ENCODE measurements around the gene GGT5. TPM values are rescaled to one million over a fixed set of nuclear protein-coding genes. Genes with fewer than 3 reads are reported as not detected.

GGT5 gene
- total and polyA plus RNA-seq, 3 experiments from 2014 or later: not detected

DNA sequence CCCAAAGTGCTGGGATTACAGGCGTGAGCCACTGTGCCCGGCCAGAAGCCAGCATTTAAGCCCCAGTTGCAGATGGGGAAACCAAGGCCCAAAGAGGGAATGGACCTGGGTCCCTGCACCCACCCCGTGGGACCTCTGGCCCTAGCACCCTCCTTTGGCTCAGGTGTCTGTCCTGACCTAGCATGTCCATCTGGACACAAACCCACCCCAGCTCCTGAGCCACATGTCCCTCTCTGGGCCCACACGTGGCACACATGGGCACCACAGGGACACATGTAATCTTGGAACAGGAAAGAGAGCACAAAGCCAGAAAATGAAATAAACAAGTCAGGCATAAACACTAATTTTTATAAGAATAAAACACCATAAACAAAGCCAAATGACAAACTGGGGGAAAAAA lies 9.6 kb downstream of the GGT5 start:
- Histone ChIP-seq H3K9me3 (ENCODE audit: low read length) (no peaks in the 10 kb centered on the region), H3K27me3 (ENCODE audit: insufficient read depth, low read length, poor library complexity, severe bottlenecking) (no peaks in the 10 kb centered on the region), H3K36me3 (ENCODE audit: insufficient read depth, low read length) (no peaks in the 10 kb centered on the region), H3K4me1 (ENCODE audit: insufficient read depth, low read length) (no peaks in the 10 kb centered on the region), H3K27ac (ENCODE audit: low read depth, low read length) (no peak overlapping the region), H3K4me3 (ENCODE audit: low read length) (no peak overlapping the region)
- Mint-ChIP-seq H3K4me1 (peaks cover 0 to 3% (median 3%) of the 10 kb centered on the region in 3 donors), H3K36me3 (no peaks in the 10 kb centered on the region), H3K9me3 (no peaks in the 10 kb centered on the region), H3K4me3 (no peak overlapping the region), H3K27me3 (no peaks in the 10 kb centered on the region), H3K27ac (no peak overlapping the region)
- ChIA-PET CTCF (no interaction called here), POLR2A (no interaction called here)
- no peak for DNase-seq

- H3K9me3 ChIP-seq (ENCODE audit: low read length): no peaks in the 10 kb centered on the region
- no peak overlapping the region for H3K4me3 ChIP-seq (ENCODE audit: low read length)
- ChIA-PET POLR2A (no interaction called here), CTCF (interaction anchor here (1.0 to 1.3 kb wide), 2 partner anchors 24 to 99 kb away, joined by 3 read pairs; no protein-coding TSS in a partner anchor)
- Mint-ChIP-seq H3K36me3 (no peaks in the 10 kb centered on the region), H3K4me3 (no peak overlapping the region), H3K9me3 (no peaks in the 10 kb centered on the region), H3K27ac (peak overlapping the region in 1 of 8 donors; percentile 72), H3K4me1 (peaks cover 0 to 3% (median 0%) of the 10 kb centered on the region in 3 donors), H3K27me3 (no peaks in the 10 kb centered on the region)
- H3K27ac ChIP-seq (ENCODE audit: low read depth, low read length): no peak overlapping the region
- H3K36me3 ChIP-seq (ENCODE audit: insufficient read depth, low read length): no peaks in the 10 kb centered on the region
- DNase-seq: no peak
- no peaks in the 10 kb centered on the region for H3K4me1 ChIP-seq (ENCODE audit: insufficient read depth, low read length)
- no peaks in the 10 kb centered on the region for H3K27me3 ChIP-seq (ENCODE audit: insufficient read depth, low read length, poor library complexity, severe bottlenecking)
Observed at GRCh38 chr22:24233816-24234215, 11.1 kb downstream of the GGT5 start.

- Mint-ChIP-seq H3K27ac (no peak overlapping the region), H3K4me1 (peaks cover 0 to 3% (median 0%) of the 10 kb centered on the region in 3 donors), H3K9me3 (no peaks in the 10 kb centered on the region), H3K27me3 (no peaks in the 10 kb centered on the region), H3K4me3 (no peak overlapping the region), H3K36me3 (no peaks in the 10 kb centered on the region)
- CTCF ChIA-PET: interaction anchor here (1.0 kb wide), 1 partner anchor 23 kb away, joined by 3 read pairs; no protein-coding TSS in a partner anchor
- no peaks in the 10 kb centered on the region for H3K36me3 ChIP-seq (ENCODE audit: insufficient read depth, low read length)
- POLR2A ChIA-PET: no interaction called here
- H3K4me1 ChIP-seq (ENCODE audit: insufficient read depth, low read length): no peaks in the 10 kb centered on the region
- H3K4me3 ChIP-seq (ENCODE audit: low read length): no peak overlapping the region
- no peak for DNase-seq
- H3K27ac ChIP-seq (ENCODE audit: low read depth, low read length): no peak overlapping the region
- no peaks in the 10 kb centered on the region for H3K27me3 ChIP-seq (ENCODE audit: insufficient read depth, low read length, poor library complexity, severe bottlenecking)
- no peaks in the 10 kb centered on the region for H3K9me3 ChIP-seq (ENCODE audit: low read length)
Observed at GRCh38 chr22:24233235-24233634, 11.6 kb downstream of the GGT5 start.

GRCh38 chr22:24232725-24233124 lies 12.2 kb downstream of the GGT5 start:
- Mint-ChIP-seq H3K27me3 (no peaks in the 10 kb centered on the region), H3K27ac (no peak overlapping the region), H3K4me3 (no peak overlapping the region), H3K36me3 (no peaks in the 10 kb centered on the region), H3K4me1 (peaks cover 0 to 3% (median 0%) of the 10 kb centered on the region in 3 donors), H3K9me3 (no peaks in the 10 kb centered on the region)
- Histone ChIP-seq H3K27ac (ENCODE audit: low read depth, low read length) (no peak overlapping the region), H3K4me1 (ENCODE audit: insufficient read depth, low read length) (no peaks in the 10 kb centered on the region), H3K27me3 (ENCODE audit: insufficient read depth, low read length, poor library complexity, severe bottlenecking) (no peaks in the 10 kb centered on the region), H3K4me3 (ENCODE audit: low read length) (no peak overlapping the region), H3K36me3 (ENCODE audit: insufficient read depth, low read length) (no peaks in the 10 kb centered on the region), H3K9me3 (ENCODE audit: low read length) (no peaks in the 10 kb centered on the region)
- ChIA-PET POLR2A (no interaction called here), CTCF (interaction anchor here (1.1 to 2.6 kb wide), 2 partner anchors 10 to 99 kb away, joined by 3 to 9 read pairs; no protein-coding TSS in a partner anchor)
- DNase-seq: no peak

DNA sequence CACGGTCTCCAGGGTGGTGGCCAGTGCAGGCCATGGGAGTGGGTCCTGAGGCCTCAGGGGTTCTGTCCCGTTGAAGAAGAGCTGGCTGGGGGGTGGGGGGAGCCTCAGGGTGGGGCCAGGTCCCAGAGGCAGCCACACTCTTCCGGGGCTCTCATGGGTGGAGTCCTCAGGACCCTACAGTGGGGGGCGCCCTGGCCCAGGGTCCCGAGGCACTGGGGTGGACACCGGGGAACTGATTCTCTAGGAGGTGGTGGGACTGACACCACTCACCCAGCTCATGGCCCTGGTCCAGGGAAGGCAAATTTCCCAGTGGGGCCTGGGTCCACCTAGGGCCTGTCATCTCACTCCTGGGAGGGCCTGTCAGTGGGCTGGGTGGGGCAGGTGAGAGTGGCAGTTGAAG lies 12.8 kb downstream of the GGT5 start:
- H3K27ac Mint-ChIP-seq: no peak overlapping the region
- no peaks in the 10 kb centered on the region for H3K9me3 Mint-ChIP-seq
- ChIA-PET POLR2A (no interaction called here), CTCF (interaction anchor here (1.1 to 2.6 kb wide), 2 partner anchors 10 to 98 kb away, joined by 3 to 9 read pairs; no protein-coding TSS in a partner anchor)
- Histone ChIP-seq H3K4me3 (ENCODE audit: low read length) (no peak overlapping the region), H3K27ac (ENCODE audit: low read depth, low read length) (no peak overlapping the region), H3K27me3 (ENCODE audit: insufficient read depth, low read length, poor library complexity, severe bottlenecking) (no peaks in the 10 kb centered on the region), H3K9me3 (ENCODE audit: low read length) (no peaks in the 10 kb centered on the region), H3K4me1 (ENCODE audit: insufficient read depth, low read length) (no peaks in the 10 kb centered on the region), H3K36me3 (ENCODE audit: insufficient read depth, low read length) (no peaks in the 10 kb centered on the region)
- no peaks in the 10 kb centered on the region for H3K27me3 Mint-ChIP-seq
- no peaks in the 10 kb centered on the region for H3K36me3 Mint-ChIP-seq
- DNase-seq: no peak
- H3K4me3 Mint-ChIP-seq: no peak overlapping the region
- peaks cover 0 to 3% (median 0%) of the 10 kb centered on the region in 3 donors for H3K4me1 Mint-ChIP-seq

DNA sequence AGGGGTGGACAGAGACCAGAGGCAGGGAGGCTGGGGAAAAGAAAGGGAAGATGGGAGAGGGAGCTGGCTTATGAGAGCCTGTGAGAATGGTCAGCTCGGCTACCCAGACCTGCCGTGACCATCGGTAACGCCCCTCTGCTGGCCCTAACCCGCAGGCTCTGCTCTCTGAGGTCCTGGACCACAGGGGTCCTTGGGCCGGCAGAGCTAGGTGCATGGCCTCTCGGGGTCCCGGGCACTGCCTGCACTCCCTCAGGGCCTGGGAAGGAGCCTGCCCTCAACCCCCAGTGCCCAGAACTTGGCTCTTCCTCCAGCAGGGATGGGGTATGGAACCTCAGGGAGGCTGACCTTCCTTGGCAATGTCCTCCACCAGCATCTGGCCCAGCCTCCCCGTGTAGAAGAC lies 13.2 kb downstream of the GGT5 start:
- Histone ChIP-seq H3K36me3 (ENCODE audit: insufficient read depth, low read length) (no peaks in the 10 kb centered on the region), H3K27me3 (ENCODE audit: insufficient read depth, low read length, poor library complexity, severe bottlenecking) (no peaks in the 10 kb centered on the region), H3K4me3 (ENCODE audit: low read length) (no peak overlapping the region), H3K4me1 (ENCODE audit: insufficient read depth, low read length) (no peaks in the 10 kb centered on the region), H3K27ac (ENCODE audit: low read depth, low read length) (no peak overlapping the region), H3K9me3 (ENCODE audit: low read length) (no peaks in the 10 kb centered on the region)
- ChIA-PET CTCF (interaction anchor here (0.9 to 2.6 kb wide), 5 partner anchors 8 to 98 kb away, joined by 3 to 9 read pairs (median 3); no protein-coding TSS in a partner anchor), POLR2A (no interaction called here)
- Mint-ChIP-seq H3K27me3 (no peaks in the 10 kb centered on the region), H3K4me1 (peaks cover 0 to 3% (median 0%) of the 10 kb centered on the region in 3 donors), H3K4me3 (no peak overlapping the region), H3K36me3 (no peaks in the 10 kb centered on the region), H3K9me3 (no peaks in the 10 kb centered on the region), H3K27ac (no peak overlapping the region)
- DNase-seq: no peak

GRCh38 chr22:24230911-24231656 lies 13.8 kb downstream of the GGT5 start:
- H3K36me3 Mint-ChIP-seq: no peaks in the 10 kb centered on the region
- Histone ChIP-seq H3K4me3 (ENCODE audit: low read length) (no peak overlapping the region), H3K9me3 (ENCODE audit: low read length) (no peaks in the 10 kb centered on the region), H3K36me3 (ENCODE audit: insufficient read depth, low read length) (no peaks in the 10 kb centered on the region), H3K4me1 (ENCODE audit: insufficient read depth, low read length) (no peaks in the 10 kb centered on the region), H3K27me3 (ENCODE audit: insufficient read depth, low read length, poor library complexity, severe bottlenecking) (no peaks in the 10 kb centered on the region), H3K27ac (ENCODE audit: low read depth, low read length) (no peak overlapping the region)
- no peaks in the 10 kb centered on the region for H3K27me3 Mint-ChIP-seq
- H3K9me3 Mint-ChIP-seq: no peaks in the 10 kb centered on the region
- ChIA-PET CTCF (interaction anchor here (0.7 to 2.6 kb wide), 5 partner anchors 9 to 52 kb away, joined by 3 to 9 read pairs (median 3); no protein-coding TSS in a partner anchor), POLR2A (no interaction called here)
- no peak overlapping the region for H3K4me3 Mint-ChIP-seq
- peaks cover 0 to 3% (median 0%) of the 10 kb centered on the region in 3 donors for H3K4me1 Mint-ChIP-seq
- no peak overlapping the region for H3K27ac Mint-ChIP-seq
- DNase-seq: peak; percentile 34 to 70 (median 51)

DNA sequence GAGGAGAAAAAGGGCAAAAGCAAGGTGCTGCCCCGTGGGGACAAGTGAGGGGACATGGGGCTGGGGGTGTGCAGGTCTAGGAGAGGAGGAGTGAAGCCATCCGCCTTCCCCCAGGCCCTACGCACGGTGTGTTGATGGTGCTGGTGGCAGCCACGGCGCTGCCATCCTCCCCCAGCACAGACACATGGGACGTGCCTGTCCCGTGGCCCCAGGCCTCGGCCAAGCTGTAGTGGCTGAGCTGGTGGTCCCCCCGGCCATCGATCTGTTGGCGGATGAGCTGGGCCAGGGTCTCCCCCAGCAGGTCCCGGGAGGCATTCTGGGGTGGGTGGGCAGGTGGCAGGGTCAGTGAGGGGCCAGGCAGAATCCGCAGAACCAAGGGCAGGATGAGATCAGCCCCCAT lies 18.9 kb downstream of the GGT5 start:
- H3K4me3 Mint-ChIP-seq: no peak overlapping the region
- no peak for DNase-seq
- CTCF ChIA-PET: no interaction called here
- H3K27ac Mint-ChIP-seq: no peak overlapping the region
- POLR2A ChIA-PET: no interaction called here
- no peaks in the 10 kb centered on the region for H3K36me3 Mint-ChIP-seq
- peaks cover 0 to 2% of the 10 kb centered on the region in 2 donors for H3K27me3 Mint-ChIP-seq
- H3K4me1 Mint-ChIP-seq: no peaks in the 10 kb centered on the region
- Histone ChIP-seq H3K4me3 (ENCODE audit: low read length) (no peak overlapping the region), H3K36me3 (ENCODE audit: insufficient read depth, low read length) (no peaks in the 10 kb centered on the region), H3K27ac (ENCODE audit: low read depth, low read length) (no peak overlapping the region), H3K27me3 (ENCODE audit: insufficient read depth, low read length, poor library complexity, severe bottlenecking) (no peaks in the 10 kb centered on the region), H3K9me3 (ENCODE audit: low read length) (no peaks in the 10 kb centered on the region), H3K4me1 (ENCODE audit: insufficient read depth, low read length) (no peaks in the 10 kb centered on the region)
- H3K9me3 Mint-ChIP-seq: peaks cover 0 to 3% (median 0%) of the 10 kb centered on the region in 5 donors

Measured in CD8-positive, alpha-beta memory T cell (primary cell).